ENCODE measurements around the gene EPHA8.

Gene EPHA8

GRCh38 chr1:22562584-22563583 lies at the start of gene EPHA8:
Gene EPHA8, plus strand, starts transcription at chr1:22563489. Its CDS starts 147 bp downstream, at chr1:22563636.
- DNase-seq (ENCODE audit: low read depth): no peak

- DNase-seq (ENCODE audit: low read depth): no peak
Measured at GRCh38 chr1:22516906-22517571, 46.2 kb upstream of the EPHA8 start.

- no peak for DNase-seq (ENCODE audit: low read depth)
Measured at GRCh38 chr1:22517956-22518355, 45.3 kb upstream of the EPHA8 start.

- no peak for DNase-seq (ENCODE audit: low read depth)
Measured at GRCh38 chr1:22518379-22518778, 44.9 kb upstream of the EPHA8 start.

GRCh38 chr1:22520871-22521270 lies 42.4 kb upstream of the EPHA8 start:
- no peak for DNase-seq (ENCODE audit: low read depth)

- no peak for DNase-seq (ENCODE audit: low read depth)
Measured at GRCh38 chr1:22521692-22522091, 41.6 kb upstream of the EPHA8 start.

GRCh38 chr1:22522221-22522743 lies 41.0 kb upstream of the EPHA8 start:
- DNase-seq (ENCODE audit: low read depth): no peak

- DNase-seq (ENCODE audit: low read depth): no peak
Measured at GRCh38 chr1:22524481-22524880, 38.8 kb upstream of the EPHA8 start.

- DNase-seq (ENCODE audit: low read depth): no peak
Measured at GRCh38 chr1:22525211-22525610, 38.1 kb upstream of the EPHA8 start.

- DNase-seq (ENCODE audit: low read depth): no peak
Measured at GRCh38 chr1:22525646-22526045, 37.6 kb upstream of the EPHA8 start.

- no peak for DNase-seq (ENCODE audit: low read depth)
Measured at GRCh38 chr1:22526098-22526497, 37.2 kb upstream of the EPHA8 start.

- no peak for DNase-seq (ENCODE audit: low read depth)
Measured at GRCh38 chr1:22526677-22527076, 36.6 kb upstream of the EPHA8 start.

- DNase-seq (ENCODE audit: low read depth): no peak
Measured at GRCh38 chr1:22527122-22527521, 36.2 kb upstream of the EPHA8 start.

GRCh38 chr1:22527555-22528296 lies 35.6 kb upstream of the EPHA8 start:
- DNase-seq (ENCODE audit: low read depth): peak; percentile 8

GRCh38 chr1:22528451-22528850 lies 34.8 kb upstream of the EPHA8 start:
- DNase-seq (ENCODE audit: low read depth): no peak

- DNase-seq (ENCODE audit: low read depth): no peak
Measured at GRCh38 chr1:22529901-22530621, 33.2 kb upstream of the EPHA8 start.

GRCh38 chr1:22530715-22531114 lies 32.6 kb upstream of the EPHA8 start:
- DNase-seq (ENCODE audit: low read depth): no peak

GRCh38 chr1:22531251-22531650 lies 32.0 kb upstream of the EPHA8 start:
- DNase-seq (ENCODE audit: low read depth): no peak

GRCh38 chr1:22533244-22533895 lies 29.9 kb upstream of the EPHA8 start:
- no peak for DNase-seq (ENCODE audit: low read depth)

GRCh38 chr1:22534951-22535350 lies 28.3 kb upstream of the EPHA8 start:
- DNase-seq (ENCODE audit: low read depth): no peak

GRCh38 chr1:22535399-22535798 lies 27.9 kb upstream of the EPHA8 start:
- no peak for DNase-seq (ENCODE audit: low read depth)

All from amniotic epithelial cell (primary cell).